Activated CD4-positive, CD25-positive, alpha-beta regulatory T cell treated with anti-CD3 and anti-CD28 coated beads, Interleukin-2, amount 50 U/mL, for 72 hours (primary cell): ENCODE data around the gene RAD51B.
"Not testable (repeated sequence)": the region's sequence is repeated elsewhere in the genome, so short reads cannot be mapped to it uniquely, and the experiment has no call there.

Experiments
- DNase-seq: peaks from one replicate; pipeline ENCODE4 v3.0.0; 2021

RAD51B gene

DNA sequence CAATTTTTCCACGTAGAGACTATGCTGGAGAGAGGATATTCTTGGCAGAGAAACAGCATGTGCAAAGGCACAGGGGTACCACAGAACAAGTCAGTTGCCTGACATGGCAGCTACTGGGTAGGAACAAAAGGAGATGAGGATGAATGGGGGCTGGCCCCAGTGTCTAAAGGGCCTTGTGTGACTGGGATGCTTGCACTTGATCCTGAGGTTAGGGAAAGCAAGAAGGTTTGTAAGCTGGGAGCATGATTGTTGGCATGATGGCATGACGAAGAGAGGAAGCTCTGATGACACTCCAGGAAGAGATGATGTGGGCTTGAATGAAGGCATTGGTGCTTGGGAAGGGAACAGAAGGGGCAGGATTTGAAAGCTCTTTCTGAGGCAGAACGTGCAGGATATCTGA is 834.2 kb downstream of the RAD51B start:
- DNase-seq, result no peak

GRCh38 chr14:68654471-68654941 is 834.9 kb downstream of the RAD51B start:
- no peak for DNase-seq

DNA sequence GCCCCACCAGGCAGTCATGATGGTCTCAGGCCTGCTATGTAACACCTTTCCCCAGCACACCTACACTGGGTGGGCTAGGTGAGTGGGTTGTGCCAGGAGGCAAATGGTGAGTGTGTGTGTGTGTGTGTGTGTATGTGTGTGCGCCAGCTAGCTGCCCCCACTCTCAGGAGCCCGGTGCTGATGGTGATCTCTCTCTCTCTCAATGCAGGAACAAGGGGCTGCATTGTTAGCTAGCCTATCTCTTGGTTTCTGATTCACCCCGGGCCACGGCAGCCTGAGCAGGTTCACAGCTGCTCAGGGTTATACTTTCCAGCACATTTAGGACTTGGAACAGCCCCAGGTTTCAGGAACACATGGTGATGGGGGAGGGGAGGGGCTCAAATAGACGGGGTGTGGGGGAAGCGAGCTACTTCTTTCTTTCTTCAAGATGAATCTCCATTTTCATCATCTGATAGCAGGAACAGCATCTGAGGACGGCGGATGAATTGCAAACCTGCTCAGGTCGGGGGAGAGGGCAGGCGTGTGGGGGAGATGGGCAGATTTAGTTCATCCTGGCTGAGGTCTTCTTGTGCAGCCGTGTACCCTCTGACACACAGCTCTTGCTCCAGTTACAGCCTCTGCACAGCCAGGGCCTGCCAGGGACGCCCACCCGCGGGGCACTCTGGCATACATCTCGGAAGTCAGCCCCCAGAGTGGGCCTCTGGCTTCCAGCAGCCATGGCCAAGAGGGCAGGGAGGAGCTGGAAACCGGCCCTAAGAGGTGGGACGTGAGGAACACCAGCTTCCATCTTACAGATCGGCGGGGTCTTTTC is 835.6 kb downstream of the RAD51B start:
- no peak for DNase-seq

DNA sequence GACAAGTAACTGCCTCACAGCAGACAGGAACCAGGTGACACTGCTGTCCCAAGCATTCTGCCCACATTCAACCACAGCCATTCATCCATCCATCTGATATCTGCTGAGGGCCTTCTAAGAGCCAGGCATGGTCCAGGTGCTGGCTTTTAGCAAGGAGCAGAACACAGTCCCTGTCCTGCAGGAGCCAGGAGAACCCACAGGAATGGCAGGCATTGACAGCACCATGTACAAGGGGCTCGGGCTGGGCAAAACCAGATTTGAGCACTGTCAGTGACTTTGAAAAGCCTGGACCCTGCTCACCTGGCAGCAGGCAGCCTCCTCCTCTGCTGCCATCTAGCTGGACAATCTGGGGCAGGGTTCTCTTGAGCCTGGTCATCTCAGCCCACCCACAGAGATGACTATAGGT is 836.3 kb downstream of the RAD51B start:
- no peak for DNase-seq

- no peak for DNase-seq
Measured at GRCh38 chr14:68656452-68656851, 836.9 kb downstream of the RAD51B start.

DNA sequence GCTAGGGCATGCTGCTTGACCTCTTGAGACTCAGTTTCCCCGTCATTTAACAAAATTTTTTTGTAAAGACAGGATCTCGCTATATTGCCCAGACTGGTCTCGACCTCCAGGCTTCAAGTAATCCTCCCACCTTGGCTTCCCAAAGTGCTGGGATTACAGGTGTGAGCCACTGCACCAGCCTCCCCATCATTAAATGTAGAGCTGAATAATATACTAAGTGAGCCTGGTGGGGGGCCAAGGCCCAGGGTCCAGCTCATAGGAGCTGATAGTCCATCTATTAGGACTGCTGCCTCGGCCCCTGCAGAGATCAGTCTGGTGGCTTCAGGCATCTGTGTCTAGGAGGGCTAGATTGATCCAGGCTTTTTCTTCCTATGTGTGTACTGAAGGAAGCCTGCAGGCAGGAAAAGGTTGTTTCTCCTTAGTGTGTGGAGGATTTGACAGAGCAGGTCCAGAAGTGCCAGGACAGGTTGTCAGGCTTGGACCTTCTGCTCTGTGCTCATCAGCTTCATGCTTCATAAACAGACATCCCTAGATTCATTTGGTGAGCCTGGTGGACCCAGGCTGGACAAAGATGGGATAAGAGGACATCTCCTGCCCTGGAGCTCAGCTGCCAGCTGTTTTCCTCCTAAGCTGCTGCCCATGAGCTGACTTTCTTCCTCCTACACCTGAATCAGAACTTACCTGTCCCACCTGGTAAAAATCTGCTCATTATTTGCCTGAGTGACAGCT is 837.9 kb downstream of the RAD51B start:
- no peak for DNase-seq

DNA sequence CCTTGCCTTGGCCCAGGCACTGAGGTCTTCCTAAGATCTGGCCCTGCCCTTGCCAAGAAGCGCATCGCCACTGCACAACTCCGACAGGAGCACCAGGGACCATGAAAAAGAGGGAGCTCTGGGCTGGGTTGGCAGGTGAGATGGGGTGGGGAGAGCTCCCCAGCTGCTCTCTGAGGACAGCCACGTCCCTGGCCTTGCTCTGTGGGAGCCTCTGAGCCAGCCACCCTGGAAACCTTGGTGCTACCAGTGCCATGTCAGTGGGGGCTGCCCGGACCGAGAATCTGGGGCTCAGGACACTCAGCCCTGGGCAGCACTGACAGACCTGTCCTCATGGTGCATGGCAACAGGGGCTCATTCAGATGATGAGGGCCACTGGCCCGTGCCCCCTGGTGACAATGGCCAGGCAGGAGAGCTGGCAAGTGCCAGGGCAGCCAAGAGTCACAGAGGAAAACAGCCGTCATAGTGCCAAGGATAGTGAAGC is 838.5 kb downstream of the RAD51B start:
- DNase-seq, result no peak

GRCh38 chr14:68658943-68659931 is 839.7 kb downstream of the RAD51B start:
- no peak for DNase-seq

DNA sequence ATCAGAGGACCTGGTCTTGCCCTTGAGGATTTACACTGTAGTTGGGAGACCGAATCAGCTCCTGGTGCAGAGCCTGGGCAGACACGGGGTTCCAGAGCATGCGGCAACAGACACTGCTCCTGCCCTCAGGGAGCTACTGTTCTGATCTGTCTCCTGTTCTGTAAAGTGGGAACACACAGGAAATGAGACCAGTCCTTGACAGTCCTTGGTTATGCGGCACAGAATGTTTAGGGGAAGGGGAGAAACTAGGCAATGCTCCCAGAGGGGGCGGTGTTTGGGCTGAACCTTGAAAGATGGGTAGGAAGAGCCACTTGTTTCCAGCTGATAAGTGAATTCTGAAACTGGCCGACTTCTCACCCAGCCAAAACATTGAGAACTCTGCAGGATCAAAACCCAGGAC is 840.9 kb downstream of the RAD51B start:
- no peak for DNase-seq

- DNase-seq, result no peak
Measured at GRCh38 chr14:68661226-68662225, 841.9 kb downstream of the RAD51B start.

GRCh38 chr14:68662392-68662791 is 842.8 kb downstream of the RAD51B start:
- no peak for DNase-seq

- not testable (repeated sequence) for DNase-seq
Measured at GRCh38 chr14:68662826-68663225, 843.2 kb downstream of the RAD51B start.

GRCh38 chr14:68663385-68664076 is 844.0 kb downstream of the RAD51B start:
- no peak for DNase-seq

GRCh38 chr14:68664225-68664681 is 844.7 kb downstream of the RAD51B start:
- DNase-seq, result no peak

- DNase-seq, result no peak
Measured at GRCh38 chr14:68665131-68665530, 845.6 kb downstream of the RAD51B start.

- DNase-seq, result no peak
Measured at GRCh38 chr14:68665792-68666204, 846.2 kb downstream of the RAD51B start.

- DNase-seq, result no peak
Measured at GRCh38 chr14:68666236-68666635, 846.7 kb downstream of the RAD51B start.

DNA sequence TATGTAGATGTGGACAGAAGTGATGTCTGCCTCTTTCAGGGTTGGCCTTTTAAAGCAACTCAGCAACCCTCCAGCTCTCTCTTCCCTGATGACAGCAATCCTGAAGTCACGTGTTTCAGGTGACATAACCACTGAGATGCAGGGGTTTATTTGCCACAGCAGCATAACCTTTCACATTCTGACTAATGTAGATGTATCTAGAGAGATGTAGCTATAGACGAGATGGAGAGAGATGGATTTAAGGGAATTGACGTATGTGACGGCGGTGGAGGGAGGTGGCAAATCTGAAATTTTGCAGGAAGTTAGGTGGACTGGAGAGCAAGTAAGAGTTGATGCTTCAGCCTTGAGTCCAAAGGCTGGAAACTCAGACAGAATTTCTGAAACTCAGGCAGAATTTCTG is 847.3 kb downstream of the RAD51B start:
- no peak for DNase-seq

- DNase-seq, result no peak
Measured at GRCh38 chr14:68667313-68667791, 847.8 kb downstream of the RAD51B start.

GRCh38 chr14:68668028-68668427 is 848.4 kb downstream of the RAD51B start:
- DNase-seq, result no peak

DNA sequence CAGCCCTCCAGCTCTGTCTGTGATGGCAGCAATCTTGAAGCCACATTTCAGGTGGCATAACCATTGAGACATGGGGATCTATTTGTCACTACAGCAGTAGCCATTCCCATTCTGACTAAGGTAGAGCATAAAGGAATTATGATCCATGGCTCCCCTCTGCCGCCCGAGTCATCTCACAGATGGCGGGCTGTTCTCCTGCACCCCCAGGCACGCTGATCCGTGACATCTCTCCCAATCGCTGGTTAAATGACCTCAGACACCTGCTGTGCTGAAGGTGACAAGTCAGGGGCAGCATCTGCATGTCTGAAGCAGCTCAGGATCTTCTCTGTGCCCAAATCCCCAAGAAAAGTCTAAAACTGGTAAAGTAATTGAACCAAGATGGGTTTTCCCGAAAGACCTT is 849.0 kb downstream of the RAD51B start:
- DNase-seq, result no peak
